HG03469 (cell line): Measurements from ENCODE around the gene ZIC1.

ENCODE experiments used
- ATAC-seq: cut with Tn5 transposase; IDR thresholded peaks from one replicate; pipeline ENCODE4 v1.9.1; 2021; ENCODE audit warnings: mild to moderate bottlenecking, moderate library complexity, moderate number of reproducible peaks; ENCODE audit not compliant: unreplicated experiment

ZIC1 gene

DNA sequence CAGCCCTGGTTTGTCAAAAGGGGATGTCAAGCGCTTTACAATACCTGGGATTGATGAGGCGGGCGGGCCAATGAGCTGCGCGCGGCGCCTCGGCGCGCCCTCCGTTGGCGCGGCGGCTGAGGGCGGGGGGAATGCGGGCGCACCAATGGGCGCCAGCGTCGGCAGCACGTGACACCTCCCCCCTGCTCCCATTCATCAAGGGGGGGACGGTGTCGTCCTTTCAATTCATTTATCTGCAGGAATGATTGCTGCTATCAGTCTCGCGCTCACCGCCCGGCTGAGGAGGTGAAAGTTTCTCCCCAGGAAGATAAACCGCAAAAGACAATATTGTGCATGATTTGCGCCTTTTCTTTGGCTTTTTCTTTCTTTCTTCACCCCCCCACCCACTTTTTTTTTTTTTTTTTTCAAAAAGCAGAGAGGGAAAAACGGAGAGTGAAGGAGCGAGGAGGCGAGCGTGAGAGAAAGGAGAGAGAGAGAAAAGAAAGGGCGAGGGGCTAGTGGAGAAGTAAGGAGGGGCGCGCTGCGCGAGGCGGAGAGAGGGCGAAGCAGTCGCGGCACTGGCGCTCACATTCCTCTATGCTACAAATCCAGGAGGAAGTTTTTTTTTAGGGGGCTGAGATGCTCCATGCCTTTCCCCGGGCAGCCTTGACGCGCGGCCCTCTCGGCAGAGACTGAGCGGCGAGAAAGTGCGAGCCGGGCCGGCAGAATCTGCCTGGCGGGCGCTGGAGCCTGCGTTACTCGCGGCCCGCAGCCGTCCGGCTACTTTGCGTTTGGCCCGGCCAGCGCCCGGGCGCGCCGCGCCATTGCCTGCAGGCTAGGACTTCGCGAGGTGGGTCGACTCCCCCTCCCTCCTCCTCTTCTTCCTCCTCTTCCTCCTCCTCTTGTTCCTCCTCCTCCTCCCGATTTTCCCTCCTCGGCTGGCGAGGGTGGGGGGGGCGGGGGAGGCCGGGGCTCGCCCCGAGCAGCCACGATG lies at the start of gene ZIC1:
Gene ZIC1, plus strand, starts transcription at position 223 of the 973 bp plus-strand sequence. Its CDS starts 748 bp downstream, at position 971.
- no peak for ATAC-seq

DNA sequence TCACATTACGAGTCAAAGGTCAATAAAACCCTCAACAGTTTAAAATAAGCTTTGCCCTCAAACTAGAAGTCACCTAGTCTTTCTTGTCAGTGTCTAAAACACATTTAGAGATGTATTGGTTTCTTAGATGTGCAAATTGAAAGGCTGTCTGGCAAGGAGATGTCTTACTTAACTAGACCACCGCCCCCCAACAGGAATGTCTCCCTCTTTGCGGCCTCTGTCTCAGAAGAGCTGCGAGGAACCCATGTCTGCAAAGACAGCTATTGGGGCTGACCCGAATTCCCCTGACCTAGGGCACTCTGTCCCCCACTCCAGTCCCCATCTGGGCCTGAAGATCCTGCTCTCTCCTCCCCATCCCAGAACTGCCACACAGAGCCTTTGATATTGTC lies 49.1 kb upstream of the ZIC1 start:
- no peak for ATAC-seq

DNA sequence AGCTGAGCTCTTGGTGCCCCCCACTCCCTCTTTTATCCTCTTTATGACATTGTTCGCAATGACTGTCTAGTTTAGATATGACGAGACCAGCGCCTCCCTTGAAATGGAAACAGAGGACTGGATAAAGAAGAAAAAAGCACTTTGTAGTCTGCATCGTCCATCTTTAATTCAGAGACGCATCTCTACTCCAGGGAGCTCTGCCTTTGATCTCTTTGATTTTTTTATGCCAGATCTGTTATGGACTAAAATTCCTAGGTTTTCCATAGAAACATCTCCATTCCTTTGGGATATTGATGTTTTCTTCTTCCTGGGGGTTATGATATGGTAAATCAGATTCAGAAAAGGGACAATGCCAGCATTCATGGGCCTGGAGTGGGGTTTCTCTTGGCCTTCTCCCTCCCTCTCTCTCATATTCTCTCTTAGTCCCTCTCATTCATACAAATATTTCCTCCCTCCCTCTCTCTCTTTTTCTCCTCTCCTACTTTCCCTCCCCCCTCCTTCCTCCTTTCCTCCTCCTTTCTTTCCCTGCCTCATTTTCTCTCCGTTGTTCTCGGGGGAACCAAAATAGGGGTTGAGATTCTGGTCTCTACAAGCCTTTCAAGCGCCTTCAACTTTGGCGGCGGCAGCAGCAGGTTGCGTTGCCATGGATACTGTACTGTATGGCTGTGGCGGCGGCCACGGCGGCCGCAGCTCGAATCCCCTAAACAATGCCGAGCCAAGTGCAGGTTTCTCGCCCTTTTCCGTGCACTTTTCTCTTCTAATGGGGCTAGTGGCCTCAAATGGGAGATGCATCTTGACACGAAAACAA lies 48.3 kb upstream of the ZIC1 start:
- no peak for ATAC-seq

DNA sequence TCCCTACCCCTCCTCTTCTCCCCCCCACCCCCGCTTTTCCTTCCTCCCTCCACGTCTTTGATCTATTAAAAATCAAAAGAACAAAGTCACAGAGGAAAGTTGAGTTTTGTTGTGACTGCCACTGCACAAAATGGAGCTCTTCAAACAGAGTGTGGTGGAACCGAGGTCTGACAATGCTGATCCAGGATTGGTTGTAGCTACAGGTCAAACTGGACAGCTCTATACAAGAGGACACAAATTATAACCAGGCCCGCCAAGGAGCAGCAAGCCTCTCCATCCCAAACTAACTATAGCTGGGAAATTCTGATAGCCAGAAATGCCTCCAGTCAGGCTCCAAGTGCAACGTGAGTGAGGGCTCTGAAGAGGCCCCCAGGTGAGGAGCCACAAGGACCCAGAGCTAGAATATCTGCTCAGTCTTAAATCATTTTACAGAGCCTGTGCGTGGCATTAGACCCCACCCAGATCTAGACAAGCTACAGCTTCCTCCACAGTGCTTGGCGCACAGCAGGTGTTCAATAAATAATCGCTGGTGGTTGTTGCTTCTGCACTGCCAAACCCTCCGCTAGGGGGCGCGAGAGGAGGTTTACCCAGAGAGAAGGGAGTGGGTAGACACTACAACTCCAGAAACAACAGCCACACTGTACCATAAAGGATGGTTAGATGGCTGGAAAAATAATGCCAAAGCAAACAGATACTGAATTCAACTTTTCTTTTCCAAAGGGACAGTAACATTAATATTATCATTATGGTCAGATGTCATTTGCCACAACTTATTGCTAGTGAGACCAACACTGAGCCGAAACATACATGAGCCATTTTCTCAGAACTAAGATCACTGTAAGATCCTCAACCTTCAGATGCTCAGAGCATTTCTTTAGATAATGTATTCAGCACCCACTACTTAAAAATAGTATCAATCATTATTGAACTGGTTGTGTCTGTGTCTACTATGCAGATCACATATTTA lies 47.4 kb upstream of the ZIC1 start:
- peak; percentile 75 for ATAC-seq

DNA sequence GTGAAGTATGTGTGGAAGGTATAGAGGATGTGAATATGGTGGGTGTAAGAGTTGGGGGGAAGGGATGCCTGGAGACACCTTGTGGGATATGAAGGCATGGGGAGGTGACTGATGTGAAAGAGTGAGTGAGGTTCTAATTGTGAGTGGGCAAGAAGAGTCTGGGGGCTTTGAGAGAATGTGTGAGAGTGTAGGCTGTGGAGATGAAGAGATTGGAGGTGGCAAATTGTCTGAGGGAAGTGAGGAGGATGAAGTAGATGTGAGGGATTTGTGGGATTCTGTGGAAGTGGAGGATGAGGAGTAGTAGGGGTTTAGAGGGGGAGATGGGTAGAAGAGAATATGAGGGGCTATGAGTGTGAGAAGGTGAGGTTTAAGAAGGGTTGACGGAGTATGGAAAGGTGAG lies 44.4 kb upstream of the ZIC1 start:
- no peak for ATAC-seq

DNA sequence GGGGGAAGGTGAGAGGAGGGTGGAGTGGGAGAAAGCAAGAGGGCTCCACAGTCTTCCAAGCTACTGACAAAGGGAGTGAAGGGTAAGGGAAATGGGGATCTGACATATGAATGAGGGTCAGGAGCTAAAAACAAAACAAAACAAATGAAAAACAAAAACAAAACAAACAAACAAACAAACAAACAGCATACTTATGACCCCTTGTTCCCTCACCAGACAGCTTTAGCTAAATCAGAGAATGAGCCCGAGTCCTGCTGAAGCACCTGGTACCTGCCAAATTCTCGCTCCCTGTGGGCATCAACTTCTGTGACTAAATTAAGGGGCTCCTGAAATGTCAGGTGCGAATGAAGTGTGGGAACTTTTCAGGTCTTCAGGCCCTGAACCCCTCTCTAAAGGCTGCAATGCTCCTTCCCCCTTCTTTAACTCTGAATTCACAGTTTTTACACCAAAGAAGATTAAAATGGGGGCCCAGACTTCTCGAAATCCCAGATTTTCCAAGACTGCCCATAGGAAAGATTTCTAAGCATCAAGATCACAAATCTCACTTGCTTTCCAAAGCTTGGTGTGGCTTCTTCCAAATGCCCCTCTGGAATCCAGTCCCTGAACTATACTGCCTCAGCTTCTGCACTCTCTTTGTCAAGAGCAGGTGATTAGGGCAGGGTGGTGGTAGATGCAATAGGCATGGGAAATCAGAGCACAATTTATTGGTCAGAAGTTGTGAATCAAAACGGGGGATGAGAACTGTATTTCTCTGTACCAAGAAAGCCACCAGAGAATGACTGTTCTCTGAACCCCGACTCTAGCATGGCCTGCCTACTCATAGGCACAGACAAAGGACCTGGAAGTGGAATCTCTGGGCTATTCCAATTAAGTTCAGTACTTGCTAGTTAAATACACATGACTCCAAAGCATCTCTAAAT lies 43.7 kb upstream of the ZIC1 start:
- no peak for ATAC-seq

DNA sequence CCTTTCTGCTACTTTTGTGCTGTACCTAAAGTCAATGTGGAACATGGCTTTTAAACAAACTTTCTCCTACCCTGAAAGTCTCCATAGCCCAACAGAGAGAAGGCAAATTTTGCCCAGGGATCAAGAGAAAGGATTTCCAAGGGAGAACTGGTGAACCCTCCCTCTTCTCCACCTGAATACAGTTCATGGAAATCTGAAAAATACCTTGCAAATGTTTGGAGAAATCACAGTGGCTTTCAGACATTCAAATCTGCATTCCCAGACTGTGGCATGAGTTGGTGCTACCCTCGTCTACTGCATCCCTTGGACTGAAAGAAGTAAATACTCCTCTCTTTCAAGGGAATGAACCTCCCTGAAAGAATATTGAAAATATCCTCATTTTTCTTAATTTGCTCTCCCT lies 41.5 kb upstream of the ZIC1 start:
- no peak for ATAC-seq

DNA sequence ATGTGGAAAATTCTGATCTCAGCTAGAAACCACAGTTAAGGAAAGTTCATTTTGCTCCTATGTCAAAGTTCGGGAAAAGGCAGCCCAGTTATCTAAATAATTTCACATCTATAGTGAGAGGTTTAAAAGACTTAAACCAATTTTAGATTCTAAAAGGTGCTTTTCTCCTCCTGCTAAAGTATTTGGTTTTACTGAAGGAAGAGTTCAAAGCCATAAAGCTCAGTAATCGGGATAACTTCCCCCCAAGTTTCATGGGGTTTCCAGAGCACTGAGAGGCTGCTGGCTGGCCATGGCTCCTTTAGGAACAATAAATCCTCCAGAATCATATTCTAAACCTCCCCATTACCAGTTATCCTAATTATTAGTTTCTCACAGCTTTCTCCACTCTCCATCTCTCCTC lies 41.0 kb upstream of the ZIC1 start:
- no peak for ATAC-seq

DNA sequence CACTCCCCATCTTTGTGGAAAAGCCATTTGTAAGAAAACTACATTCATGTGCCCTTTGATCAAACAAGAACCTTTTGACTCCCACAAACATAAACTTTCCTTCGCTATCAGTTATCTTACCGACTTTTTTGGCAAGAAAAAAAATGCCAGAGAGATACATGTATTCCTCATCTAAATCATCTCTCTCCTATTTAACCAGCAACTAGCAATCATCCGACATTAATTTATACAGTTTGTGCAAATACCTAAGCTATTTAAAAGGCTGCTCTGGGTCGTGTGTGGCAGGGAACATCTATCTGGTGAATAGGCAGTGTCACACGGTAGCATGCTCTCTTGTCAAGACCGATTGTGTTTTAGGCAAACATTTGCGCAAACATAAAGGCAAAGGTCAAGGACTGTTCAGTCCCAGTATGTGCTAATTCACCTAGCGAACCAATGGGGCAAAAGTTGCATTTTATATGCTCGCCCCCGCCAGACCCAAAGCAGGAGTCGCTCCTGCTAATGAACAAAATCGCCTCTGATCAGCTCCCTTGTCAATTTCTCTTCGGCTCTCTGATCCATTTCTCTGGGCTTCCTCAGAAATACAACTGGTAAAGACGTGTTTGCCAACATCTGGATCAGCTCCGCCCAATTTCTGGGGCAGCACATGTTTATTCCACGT lies 40.5 kb upstream of the ZIC1 start:
- no peak for ATAC-seq

DNA sequence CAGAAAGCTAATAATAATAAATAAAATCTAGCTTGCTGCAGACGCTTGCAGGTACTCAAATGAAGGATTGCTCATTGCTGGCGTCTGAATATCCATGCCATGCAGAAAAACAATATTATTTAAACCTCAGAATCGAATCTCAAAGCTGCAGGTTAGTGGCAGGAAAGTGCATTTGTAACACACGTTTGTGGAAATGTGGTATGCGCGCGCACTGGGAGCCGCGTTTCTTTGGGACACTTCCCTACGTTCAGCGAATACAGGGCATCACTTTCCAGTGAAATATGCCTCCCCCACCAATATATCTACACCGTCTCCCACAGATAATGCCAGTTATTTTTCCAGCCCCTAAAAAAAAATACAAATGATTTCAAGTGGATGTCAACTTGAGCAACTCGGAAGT lies 39.9 kb upstream of the ZIC1 start:
- ATAC-seq: no peak

DNA sequence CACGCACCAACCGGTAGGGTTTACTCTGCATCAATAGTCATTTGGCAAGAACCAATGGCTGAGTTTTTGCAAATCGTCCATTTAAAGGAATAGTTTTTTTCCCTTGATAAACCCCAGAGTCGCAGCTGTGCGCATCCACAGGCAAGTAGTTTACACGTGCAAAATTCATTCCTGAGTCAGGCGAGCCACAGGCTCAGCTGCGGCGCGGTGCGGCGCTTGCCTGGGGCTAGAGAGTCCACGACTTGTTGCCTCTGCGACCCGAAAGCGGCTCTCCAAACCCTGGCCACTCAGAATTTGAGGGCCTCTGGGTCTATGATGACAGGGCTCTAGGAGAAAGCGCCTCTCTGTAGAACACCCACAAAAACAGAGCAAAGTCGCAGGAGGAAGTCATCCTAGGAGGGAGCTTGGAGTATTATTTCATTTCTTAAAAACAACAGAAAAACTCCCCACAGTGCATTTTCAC lies 39.5 kb upstream of the ZIC1 start:
- no peak for ATAC-seq

DNA sequence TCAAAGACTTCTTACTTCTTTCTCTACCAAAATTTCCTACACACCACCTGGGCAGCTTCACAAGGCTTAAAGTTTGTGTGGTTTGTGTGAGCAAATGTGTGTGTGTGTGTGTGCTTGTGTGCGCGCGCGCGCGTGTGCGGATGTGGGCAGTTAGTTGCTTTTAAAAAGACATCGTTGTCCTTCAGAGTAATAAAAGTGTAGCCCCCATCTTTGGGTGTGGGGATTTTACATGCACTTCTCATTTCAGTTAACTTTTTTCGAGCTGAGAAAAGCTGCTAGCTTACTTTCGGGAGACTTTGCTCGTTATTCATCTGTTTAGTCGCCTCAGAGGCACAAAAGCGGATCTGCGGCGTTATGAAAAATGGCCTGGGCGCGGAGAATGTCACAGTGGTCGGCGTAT lies 38.8 kb upstream of the ZIC1 start:
- no peak for ATAC-seq

DNA sequence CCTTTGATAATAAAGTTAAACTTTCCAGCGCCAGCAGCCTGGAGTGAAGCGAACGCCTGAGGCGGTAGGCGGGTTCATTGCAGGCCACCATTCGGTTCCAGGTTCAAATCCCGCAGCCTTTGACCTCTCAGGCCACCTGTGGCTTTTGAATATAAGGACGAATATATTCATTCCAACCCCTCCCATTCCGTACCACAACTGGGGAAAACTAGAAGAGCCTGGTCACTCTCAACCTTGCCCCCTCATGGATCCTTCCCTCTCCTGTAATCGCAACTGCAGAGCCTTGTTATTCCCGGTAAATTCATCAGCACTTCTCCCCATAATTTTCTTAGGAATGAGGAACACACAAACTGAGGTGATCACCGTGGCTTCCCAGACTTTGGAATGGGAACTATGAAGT lies 38.0 kb upstream of the ZIC1 start:
- ATAC-seq: no peak

DNA sequence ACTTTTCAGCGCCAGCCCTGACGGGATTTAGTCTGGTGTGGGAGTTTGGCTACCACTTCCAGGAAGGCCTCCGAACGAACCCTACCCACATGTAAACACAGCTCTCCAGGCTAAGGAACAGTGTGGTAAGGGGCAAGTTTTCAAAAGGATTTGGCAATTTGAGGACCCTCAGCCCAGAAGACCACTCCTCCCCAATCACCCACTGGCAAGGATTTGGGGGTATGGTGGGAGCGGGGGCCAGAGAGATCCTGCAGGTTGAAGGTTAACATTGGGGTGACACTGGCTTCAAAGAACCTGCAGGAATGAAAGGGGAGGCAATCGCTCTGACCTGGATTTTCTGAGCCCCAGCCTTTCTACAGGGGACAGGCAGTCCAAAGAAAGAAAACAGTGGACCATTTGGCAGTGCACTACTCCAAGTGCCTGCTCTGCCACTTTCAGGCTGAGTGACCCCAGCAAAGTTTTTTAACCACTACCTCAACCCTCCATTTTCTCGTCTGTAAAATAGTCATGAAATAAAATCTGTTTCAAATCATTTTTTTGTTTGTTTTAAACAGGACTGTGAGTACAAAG lies 37.3 kb upstream of the ZIC1 start:
- ATAC-seq: no peak

DNA sequence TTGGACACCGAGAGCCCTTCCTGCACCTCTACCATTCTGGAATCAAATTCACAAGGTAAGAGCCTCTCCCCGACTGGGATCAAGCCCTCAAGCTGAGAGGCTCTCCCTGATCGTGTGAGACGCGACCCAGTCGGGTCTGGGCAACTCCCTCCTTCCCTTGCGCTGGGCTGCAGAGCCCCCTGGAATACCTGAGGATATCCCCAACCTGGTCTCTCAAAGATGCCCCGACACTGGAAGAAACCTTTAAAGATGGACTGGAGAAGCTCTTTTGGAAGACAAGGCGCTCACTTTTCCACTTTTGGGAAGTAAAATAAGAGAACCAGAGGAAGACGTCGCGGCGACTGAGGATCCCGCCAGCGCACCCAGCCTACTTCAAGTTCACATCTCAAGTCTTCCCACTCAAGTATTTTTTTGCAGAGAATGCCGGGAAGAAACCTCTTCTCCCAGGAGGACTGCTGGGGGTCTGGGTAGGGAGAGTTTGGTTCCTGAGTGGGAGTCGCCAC lies 36.6 kb upstream of the ZIC1 start:
- no peak for ATAC-seq

DNA sequence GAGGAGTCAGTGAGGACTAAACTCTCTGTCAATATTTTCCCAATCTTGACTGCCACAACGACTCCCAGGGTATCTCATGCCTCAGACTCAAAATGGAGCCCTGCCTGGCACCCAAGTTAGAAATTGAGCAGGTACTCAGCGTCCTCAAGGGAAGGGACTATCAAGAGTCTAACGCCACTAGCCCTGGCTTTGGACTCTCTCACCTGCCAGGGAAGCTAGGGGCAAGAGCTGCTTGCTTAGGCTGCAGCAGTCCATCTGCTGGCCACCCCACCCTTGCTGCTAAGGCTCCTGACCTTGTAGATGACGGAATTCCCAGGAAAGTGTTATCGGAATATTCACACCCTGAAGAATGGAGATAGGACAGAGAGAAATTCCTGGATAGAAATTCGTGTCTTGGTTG lies 35.9 kb upstream of the ZIC1 start:
- no peak for ATAC-seq

DNA sequence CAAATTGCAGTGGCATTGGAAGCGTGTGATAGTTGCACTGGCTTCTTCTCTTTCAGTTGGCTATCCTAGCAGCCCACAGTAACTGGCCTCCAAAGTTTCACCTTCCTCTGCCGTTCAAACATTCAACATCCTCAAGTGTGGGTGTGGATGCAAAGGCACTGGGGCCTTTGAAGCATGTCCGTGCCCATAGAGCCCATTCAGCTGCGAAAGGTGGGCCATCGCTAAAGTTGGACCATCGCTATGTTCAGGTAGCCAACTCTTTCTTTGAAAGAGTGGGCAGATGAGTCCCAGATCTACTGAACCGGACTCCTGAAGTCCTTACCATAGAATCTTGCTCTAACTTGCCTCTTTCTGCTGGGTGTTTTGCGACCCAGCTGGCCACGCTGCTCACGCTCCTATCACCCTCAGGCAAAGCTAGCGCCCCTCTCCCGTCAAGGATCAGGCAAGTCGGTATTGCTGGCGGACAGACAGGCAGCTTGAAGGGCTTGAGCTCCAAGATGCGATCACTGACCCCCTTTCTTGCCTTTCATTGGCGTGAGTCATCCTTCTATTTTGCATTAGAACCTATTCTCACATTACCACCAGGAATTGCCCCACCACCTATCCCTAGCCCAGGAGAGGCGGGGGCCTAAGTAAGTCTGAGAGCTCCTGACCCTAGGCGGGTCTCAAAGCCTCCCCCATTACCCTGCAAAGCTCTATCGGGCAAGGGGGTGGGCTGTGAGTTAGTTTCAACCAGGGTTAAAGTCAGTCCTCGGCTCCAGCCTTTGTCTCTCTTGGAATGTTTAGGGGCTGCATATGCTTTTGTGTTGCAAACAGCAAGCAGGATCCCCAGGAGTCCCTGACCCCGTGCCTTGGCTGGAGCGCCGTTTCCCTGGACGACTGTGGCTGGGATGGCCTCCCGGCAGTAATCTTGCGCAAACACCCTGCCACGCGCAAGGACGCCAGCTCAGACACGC lies 31.5 kb upstream of the ZIC1 start:
- ATAC-seq: no peak
